HL-60/S4 (cell line): ENCODE measurements around the gene NFATC2.

Experiments used
- in situ Hi-C: fragments of 300-500 bp; cut with MboI; formaldehyde crosslinking; loops from 2 replicates; pipeline ENCODE4 v1.14.3; 2022; ENCODE audit warnings: low sequenced_read_pairs

The NFATC2 gene

GRCh38 chr20:51420805-51421204, 121.7 kb downstream of the NFATC2 start:
- in situ Hi-C loops: no loop called here

GRCh38 chr20:51420111-51420510, 122.4 kb downstream of the NFATC2 start:
- in situ Hi-C loops: no loop called here

- in situ Hi-C loops: no loop called here
Measured at GRCh38 chr20:51419646-51420045, 122.9 kb downstream of the NFATC2 start.

DNA sequence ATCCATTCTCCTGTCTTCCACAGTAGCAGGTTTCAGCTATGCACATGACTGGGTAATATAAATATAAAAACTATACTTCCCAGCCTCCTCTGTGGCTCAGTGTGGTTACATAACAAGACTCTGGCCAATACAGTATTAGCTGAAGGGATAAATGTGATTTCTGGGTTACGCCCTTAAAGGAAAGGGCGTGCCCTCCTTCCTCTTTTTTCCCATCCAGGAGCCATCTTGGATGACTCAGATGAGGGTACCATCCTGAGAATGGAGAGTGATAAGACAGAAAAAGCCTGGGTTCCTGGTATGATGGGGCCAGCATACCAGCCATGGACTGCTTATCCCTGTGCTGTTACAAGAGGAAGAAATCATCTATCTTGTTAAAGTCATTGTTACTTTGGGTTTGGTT, 123.3 kb downstream of the NFATC2 start:
- in situ Hi-C loops: no loop called here

- in situ Hi-C loops: no loop called here
Measured at GRCh38 chr20:51418137-51418529, 124.4 kb downstream of the NFATC2 start.

DNA sequence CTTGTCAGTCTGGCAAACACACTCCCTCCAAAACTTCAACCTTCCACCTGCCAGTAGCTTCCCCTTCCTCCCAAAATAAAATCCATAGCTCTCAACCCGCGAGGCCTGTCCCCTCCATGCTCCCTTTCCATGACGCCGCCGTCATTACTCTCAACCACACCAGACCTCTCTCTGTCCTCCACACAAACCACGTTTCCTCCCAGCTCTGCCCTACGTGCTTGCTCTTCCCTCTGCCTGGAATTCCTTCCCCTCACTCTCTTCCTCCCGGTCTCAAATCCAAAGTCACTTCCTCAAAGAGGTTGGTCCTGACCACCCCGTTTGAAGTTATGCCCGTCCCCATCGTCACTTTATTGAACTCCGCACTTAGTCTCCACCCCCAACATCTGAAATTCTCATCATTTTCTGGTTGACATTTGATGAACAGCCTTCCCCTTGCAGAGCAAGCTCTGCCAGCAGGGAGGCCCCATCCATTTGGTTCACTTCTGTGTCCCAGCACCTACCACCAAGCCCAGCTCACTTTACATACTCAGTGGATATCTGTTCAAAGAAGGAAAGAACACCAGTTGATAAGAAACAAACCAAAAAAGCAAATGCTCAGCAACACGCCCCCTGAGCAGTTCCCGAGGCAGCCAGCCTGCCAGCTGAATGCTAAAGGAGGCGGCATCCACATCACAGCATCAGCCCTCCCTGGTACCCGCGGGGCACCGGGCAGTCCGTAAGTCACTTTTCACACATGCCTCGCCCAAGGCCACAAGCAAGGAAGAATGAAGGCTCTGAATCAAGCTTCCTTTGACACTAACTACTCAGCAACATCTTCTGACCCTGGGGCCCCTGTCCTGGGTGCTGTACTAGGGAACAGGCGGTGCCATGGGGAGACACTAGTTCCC, 125.0 kb downstream of the NFATC2 start:
- in situ Hi-C loops: no loop called here

GRCh38 chr20:51416532-51417249, 125.8 kb downstream of the NFATC2 start:
- in situ Hi-C loops: no loop called here

DNA sequence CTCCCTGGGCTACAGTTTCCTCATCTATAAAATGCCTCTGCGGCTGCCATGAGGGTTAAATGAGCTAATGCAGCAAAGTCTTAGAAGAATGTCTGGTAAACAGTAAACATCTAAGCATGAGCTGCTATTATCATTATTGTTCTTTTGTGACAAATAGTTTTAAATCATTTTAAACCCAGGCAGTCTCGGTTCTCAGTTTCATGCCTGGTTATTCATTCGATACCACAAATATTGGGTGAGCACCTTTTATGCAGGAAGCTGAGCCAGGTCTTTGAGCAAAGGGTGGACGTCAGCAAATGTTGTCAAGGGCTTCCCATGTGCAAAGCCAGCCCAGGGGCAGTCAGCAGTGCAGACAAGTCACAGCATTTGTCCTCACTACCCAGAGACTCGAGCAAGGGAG, 128.7 kb downstream of the NFATC2 start:
- in situ Hi-C loops: no loop called here

DNA sequence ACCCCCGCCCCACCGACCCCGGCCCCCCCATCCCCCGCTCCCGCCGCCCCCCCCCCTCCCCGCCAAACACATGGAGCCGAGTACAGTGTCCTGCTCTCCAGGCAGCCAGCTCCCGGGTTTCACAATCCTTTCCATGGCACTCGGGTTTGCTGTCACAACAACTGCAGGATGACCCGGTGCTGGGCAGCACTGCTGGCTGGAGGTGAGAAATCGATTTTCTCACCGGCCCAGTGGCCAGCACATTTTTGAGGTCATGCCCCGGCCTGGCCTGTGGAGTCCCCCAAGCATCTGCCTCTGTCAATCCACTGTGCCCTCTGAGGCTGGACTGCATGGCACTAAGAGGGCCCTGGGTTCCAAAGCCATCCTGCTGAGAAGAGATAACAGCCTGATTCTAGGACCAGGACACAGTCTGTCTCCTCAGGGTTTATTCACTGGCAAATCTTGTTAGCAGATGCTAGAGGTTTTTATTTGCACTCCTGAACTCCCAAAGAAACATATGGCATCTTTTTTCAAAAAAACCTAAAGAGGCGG, 129.5 kb downstream of the NFATC2 start:
- in situ Hi-C loops: no loop called here

DNA sequence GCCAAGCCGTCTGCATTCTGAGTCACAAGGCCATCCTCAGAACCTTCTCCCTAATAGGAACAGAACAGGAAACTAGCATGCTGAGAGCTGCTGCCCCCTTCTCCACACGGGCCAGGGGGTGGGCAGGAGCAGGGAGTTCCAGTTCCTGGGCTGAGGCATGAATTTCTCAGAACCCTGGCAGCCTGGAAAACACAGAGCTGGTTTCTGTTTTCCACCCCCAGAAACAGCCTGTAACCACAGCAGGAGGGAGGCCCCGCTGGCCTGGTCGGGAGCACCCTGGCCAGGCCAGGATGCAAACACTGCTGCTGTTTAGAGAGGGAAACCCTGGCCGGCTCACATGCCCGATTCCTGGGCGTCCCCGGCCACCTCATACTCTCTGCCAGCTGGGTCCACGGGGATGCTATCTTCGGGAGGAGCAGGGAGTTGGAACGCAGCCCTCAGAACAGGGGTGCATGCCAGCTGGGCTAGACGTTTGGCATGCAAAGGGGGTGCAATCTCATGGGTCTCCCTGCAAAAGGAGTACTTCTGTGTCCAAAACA, 130.1 kb downstream of the NFATC2 start:
- in situ Hi-C loops: no loop called here

DNA sequence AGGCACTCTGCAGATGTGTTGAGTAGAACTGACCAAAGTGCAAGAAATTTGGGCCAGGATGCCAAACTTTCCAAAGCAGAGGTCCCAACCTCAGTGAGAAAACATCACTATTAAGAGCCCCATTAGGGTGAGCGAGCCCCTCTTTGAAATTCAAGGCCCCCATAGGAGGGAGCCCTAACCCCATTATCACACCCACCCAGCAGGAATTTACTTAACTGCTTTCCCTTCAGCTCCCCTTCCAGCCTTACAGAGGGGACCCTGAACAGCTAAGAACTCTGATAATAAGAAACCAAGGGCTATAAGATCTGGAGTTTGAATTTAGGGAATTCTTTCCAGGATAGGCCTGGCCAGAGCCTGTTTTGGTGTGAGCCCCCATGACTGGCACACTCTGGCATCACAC, 130.6 kb downstream of the NFATC2 start:
- in situ Hi-C loops: no loop called here

DNA sequence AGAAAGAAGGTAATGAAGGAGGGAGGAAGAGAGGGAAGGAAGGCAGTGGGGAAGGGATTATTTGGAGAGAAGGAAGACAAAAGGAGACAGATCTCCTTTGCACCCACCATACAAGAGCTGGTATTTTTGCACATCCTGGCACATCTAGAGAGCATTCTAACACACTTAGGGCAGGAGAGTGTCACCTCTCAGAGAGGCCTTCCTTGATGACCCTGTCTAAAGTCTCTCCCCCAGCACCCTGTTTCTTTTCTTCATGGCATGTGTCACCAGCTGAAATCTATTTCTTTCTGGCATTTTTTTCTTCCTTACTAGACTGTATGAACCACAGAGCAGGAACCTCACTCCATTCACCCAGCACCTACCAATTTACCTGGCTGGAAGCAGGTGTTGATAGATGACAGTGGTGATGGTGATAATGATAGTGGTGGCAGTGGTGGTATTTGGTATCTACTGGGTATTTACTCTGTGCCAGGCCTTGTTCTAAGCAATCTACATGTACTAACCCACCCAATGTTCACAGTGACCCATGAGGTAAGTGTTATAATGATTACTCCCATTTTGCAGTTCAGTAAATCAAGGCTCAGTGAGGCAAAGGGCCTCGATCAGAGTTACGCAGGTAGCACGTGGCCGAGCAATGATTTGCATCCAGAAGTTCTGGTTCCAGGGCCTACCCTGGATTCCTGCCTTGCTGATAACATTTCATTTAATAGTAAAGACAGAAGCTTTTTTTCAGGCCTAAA, 131.8 kb downstream of the NFATC2 start:
- in situ Hi-C loops: no loop called here

DNA sequence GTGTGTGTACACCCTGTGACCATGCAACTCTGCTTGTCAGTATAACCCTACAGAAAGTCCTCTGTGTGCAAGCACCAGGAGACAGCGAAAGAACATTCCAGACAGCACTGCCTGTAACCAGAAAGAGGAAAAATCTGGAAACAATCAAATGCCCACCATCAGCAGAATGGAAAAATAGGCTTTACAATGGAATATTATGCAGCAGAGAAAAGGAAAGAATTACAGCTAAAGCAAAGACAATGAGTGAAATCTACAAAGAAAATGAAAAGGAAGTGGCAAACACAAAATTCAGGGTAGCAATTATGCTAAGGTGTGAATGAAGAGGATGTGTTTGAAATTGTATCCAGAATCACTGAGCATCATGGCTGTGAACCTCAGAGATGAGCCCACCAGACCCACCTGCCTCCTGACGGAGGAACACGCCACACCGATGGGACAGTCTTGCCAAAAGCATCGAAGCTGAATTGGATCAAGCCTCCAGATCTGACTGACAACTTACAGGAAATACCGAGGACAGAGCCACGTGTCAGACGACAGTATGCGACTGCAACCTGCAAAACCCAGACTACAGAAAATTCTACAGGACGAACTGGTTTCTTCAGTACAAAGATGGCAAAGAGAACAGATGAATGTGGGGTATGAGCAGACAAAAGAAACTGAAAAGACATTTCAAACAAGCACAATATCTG, 133.2 kb downstream of the NFATC2 start:
- in situ Hi-C loops: no loop called here

DNA sequence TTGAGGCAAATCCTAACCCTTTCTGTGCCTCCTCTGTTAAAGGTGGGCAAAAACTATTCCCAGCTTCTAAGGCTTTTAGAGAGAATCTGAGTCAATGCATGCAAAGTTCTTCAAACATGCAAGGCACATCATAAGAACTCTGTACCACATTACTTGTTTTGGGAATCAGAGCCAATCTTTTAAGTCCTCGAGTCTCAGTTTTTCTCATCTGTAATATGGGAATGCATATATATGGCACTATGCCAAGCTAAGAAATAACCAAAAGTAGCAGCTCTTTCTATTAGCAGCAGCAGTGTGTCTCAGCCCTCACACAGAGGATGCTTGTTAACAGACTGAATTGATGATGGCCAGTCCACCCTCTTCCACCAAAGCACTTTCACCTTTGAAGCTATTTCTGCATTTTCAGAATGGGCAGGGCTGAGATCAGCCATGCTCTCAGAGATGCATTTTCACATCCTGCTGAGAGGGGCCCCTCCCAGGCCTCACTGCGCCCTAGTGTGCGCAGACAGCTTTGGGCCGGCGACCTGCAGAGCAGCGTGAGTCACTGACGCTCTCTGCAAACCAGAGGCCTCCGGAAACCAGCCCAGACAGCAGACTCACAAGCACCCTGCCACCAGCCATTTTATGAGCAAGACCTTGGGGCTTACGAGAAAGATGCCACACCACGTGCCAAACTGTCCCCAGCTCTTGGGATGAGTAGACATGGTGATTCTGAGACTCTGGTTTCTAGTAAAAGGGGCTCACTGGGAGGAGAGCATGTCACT, 138.0 kb downstream of the NFATC2 start:
- in situ Hi-C loops: no loop called here

DNA sequence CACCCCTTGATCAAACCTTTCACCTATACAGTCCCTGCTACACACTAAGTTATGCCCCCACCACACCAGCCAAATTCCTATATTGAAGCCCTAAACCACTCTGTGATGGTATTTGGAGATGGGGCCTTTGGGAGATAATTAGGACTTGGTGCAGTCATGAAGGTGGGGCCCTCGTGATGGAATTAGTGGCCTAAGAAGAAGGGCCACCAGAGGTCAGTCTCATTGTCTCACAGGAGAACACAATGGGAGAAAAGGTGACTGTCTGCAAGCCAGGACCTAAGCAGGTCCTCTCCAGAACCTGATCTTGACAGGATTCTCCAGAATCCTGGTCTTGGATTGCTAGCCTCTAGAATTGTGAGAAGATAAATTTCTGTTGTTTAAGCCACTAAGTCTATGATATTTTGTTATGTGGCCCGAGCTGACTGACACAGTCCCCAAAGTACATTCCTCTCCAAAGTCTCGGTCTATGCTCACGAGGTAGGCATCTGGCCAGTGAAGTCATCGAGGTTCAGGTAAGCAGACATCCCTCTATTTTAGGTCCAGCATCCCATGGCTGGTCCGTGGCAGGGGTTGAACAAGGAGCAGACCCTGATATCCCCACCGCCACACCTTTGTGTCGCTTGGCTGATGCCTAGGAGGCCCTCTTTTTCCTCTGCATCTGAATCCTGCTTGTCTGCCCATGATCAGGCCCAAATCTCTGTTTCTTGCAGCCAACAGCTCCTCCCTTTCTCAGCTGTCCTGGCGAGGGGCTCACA, 138.9 kb downstream of the NFATC2 start:
- in situ Hi-C loops: no loop called here

DNA sequence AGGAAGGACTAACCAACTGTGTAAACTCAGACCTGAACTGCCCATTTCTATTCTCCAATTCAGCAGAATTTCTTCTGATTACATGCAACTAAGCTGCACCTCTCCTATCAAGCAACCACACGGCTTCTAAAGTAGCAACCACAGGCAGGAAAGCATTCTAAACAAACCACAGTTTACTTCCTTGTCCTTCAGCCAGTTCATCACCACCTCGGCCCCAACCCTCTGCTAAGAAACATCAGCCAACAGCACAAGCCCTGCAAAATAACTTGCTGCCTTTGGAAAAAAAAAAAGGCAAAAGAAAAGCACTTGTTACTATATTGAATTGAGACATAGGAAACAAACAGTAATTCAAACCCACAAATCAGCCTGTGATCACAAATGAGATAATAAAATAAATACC, 140.3 kb downstream of the NFATC2 start:
- in situ Hi-C loops: no loop called here

GRCh38 chr20:51401496-51401895, 141.0 kb downstream of the NFATC2 start:
- in situ Hi-C loops: no loop called here

DNA sequence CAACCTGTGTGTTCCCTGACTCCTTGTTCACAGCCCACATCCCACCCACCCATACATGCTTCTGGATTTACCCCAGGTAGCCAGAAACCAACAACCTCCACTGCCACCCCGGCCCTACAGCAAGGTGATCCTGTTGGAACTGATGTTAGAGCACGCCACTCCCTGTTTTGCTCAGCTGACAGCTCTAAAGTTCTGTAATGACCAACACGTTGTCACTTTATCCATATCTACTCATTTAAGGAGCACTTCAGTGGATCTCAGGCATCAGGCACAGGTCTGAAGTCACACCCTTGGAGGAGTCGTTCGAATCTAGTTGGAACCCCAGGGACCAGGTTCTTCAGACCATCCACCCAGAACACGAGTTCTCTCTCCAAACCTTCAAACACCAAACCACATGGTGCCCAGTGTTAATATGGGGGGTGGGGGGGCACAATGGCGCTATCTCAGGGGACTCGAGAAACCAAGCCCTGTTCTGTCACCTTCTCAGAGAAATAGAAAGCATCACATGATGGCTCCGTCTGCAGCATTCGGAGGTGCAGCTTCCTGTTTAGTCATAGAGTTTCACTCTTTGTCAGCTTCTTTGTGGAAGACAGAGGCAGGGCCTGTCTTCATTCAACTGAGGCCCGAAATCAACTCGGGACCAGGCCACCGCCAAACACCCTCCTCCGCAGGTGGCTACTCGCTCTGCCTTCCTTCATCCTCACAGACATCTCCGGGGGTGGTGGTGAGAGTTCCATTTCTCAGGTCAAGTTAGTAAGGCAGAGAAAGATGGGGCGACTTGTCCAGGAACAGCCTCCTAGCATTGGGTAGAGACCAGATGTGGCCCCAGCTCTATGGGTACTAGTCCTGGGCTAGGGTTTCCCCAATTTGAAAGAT, 142.2 kb downstream of the NFATC2 start:
- in situ Hi-C loops: no loop called here
